Hematopoietic multipotent progenitor cell treated with erythropoietin and hydrocortisone succinate and interleukin-3 and kit ligand, for 8 days (in vitro differentiated cells): Measurements from ENCODE around the gene SHE.
A peak's percentile ranks its signal among the peaks of the same experiment; 100 is the strongest.
"Not testable (repeated sequence)": the region's sequence is repeated elsewhere in the genome, so short reads cannot be mapped to it uniquely, and the experiment has no call there.

Experiments
- DNase-seq: peaks from one replicate; pipeline ENCODE4 v3.0.0-alpha.2; 2015

The SHE gene

GRCh38 chr1:154512760-154513159, 10.5 kb upstream of the SHE start:
- no peak for DNase-seq

GRCh38 chr1:154503898-154504297, 1.7 kb upstream of the SHE start:
- no peak for DNase-seq

GRCh38 chr1:154502744-154503115, 518 bp upstream of the SHE start:
- DNase-seq: no peak

DNA sequence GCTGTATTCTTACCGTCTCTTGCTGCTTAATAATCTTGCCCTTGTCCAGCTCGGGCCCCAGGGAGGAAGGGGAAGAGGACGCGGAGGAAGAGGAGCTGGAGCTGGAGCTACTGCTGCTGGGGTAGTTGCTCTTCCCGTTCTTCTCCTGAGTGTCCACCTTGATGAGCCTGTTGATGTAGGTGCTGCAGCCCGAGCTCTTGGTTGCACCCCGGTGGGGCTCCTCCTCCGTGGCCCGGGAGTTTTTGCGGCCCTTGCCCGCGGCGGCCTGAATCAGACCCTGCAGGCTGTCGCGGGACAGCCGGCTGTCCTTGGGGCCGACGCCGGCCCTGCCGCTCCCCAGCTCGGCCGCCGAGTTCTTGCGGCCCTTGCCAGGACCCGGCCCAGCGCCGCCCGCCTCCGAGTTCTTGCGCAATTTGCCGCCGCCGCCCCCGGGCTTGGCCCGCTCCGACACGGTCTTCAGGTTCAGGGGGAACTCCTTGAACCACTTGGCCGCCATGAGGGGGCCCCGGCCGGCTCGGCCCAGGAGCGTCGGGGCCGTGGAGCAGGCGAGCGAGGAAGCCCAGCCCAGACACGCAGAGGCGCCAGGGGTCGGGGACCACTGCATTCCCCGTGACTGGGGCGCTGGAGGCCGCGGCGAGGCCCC, 668 bp downstream of the SHE start:
- DNase-seq: no peak

DNA sequence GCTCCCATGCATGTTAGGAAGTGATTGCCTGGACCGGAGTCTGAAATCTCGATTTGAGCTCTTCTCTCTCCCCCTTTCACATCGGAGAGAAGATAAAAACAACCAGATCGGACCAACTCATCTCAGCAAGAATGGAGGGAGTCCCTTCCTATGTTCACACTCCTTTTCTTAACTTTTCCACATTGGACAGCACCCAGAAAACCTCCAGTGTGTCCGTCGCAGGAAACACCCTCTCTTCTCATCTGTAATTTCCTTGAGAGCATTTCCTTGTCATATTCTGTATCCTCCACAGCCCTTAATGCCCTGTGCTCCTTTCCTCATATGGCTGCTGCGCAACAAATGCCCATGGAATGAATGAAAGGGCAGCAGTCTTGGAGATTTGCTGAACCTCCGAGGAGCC, 1.7 kb downstream of the SHE start:
- no peak for DNase-seq

- DNase-seq: no peak
These were observed 2.8 kb downstream of the SHE start for GRCh38 chr1:154499446-154499845.

GRCh38 chr1:154497026-154497806, 5.0 kb downstream of the SHE start:
- DNase-seq: peak; percentile 50

GRCh38 chr1:154496383-154496782, 5.8 kb downstream of the SHE start:
- DNase-seq: no peak

DNA sequence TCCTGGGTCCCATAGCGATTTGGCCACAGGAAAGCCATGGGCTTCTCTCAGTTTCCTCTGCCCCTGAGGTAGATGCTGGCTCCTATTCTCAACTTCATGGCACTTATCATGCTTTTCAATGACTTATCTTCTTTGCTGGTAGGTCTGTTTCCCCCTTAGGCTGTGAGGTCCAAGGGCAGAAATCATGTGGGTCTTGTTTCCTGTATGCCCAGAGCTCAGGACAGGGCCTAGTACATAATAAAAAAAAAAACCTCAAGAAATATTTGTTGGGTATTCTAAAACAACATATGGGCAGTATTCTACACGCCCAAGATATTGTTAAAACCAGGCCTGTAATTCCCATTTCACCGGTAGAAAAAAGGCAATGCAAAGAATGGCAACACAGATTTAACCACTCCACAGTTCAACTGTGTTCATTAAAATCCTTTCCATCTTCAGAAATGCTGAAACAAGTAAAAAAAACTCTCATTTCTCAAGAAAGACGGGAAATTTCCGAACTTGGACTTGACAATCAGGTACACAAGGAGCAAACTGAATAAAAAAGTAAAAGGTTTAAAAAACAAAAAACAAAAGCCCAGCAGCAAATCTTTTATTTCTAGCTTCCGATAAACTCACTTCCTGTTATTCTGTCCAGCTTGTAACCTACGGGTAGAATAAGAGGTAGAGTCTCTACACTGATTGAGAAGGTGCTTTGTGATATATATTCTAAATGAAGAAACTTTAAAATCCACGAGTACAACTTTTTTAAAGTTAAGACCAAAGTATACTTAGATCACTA, 6.5 kb downstream of the SHE start:
- DNase-seq: no peak

DNA sequence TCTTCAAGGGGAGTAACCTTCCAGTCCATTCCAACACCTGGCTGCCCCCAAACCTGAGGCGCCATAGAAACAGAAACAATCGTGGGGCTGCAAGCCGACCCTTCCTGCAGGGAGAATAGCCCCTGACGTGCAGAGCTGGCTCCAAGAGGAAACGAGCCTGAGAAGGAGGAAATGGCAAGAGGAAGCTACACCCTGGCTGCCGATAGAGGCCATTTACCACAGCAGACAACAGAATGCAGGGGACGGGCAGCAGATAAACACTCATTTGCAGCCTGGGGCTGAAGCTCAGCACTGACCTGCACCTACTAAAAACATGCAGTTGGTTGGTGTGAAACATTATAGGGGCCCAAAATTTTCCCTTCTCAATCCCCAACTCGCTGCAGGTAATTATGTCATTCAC, 8.9 kb downstream of the SHE start:
- DNase-seq: peak; percentile 21

GRCh38 chr1:154492115-154492514, 10.1 kb downstream of the SHE start:
- no peak for DNase-seq

GRCh38 chr1:154490317-154490716, 11.9 kb downstream of the SHE start:
- peak; percentile 43 for DNase-seq

DNA sequence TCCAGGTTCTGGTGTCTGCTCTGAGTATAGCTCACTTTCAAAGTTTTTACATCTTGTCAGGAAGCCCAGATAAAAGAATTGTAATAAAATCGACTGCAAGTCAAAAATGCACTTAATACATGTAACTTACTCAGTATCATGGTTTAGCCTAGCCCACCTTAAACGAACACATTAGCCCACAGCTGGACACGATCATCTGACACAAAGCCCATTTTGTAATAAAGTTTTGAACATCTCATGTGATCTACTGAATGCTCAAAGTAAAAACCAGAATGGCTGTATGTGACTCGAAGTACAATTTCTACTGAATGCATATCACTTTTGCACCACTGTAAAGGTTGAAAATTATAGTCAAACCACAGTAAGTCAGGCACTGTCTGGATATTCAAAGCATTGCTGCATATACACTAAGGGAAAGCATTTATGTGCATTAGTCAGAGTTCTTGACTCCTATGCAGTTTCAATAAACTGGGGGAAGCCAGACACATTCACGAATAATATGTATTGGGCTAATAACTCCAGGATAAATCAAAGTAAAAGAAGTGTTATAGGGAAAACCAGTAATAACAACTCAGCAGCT, 12.4 kb downstream of the SHE start:
- DNase-seq: no peak

DNA sequence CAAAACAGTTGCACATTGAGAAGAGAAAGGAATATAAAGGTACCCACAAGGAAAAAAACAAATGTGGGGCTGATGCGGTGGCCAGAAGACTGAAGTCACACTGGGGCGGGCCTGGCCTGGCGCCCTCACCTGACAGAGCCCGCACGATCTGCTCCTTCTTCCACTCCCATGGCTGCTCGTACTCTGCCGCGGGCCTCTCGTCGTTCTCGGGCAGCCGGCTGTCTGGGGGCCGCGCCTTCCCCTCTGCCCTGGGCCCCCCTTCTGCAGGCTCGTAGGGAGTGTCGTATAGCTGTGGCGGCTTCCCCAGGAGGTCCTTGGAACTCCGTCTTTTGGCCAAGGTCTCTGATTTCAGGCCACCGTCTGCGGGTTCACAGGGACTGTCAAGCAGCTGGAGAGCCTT, 13.3 kb downstream of the SHE start:
- no peak for DNase-seq

DNA sequence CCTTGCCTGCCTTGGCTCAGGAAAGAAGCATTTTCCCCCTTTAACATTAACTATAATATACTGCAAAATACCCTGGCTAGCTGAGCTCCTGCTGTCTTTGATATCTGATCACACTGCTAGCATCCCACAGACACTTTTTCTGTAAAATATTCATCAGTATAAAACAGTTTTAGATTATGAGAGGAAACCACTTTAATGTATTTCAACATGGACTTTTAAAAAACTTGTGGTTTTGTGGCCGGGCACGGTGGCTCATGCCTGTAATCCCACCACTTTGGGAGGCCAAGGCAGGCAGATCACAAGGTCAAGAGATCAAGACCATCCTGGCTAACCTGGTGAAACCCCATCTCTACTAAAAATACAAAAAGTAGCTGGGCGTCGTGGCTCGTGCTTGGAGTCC, 15.5 kb downstream of the SHE start:
- DNase-seq: not testable (repeated sequence)

GRCh38 chr1:154485910-154486496, 16.2 kb downstream of the SHE start:
- DNase-seq: no peak

DNA sequence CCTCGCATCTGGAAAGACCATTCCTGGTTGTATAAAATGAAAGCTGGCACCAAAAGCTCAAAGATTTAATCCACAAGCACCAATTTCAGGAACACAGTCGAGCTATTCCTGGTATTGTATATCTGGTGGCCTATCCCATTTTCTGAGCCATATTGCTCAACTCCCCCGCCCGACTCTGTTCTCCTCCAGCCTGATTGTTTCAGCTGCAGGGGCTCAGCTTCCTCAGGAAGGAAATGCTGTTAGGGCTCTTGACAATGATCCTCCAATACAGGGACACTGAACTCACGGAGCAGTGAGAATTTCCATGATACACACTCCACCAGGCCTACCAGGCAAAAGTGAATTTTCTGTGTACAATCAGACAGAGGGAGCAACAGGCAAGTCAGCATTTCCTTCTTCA, 17.1 kb downstream of the SHE start:
- DNase-seq: no peak

DNA sequence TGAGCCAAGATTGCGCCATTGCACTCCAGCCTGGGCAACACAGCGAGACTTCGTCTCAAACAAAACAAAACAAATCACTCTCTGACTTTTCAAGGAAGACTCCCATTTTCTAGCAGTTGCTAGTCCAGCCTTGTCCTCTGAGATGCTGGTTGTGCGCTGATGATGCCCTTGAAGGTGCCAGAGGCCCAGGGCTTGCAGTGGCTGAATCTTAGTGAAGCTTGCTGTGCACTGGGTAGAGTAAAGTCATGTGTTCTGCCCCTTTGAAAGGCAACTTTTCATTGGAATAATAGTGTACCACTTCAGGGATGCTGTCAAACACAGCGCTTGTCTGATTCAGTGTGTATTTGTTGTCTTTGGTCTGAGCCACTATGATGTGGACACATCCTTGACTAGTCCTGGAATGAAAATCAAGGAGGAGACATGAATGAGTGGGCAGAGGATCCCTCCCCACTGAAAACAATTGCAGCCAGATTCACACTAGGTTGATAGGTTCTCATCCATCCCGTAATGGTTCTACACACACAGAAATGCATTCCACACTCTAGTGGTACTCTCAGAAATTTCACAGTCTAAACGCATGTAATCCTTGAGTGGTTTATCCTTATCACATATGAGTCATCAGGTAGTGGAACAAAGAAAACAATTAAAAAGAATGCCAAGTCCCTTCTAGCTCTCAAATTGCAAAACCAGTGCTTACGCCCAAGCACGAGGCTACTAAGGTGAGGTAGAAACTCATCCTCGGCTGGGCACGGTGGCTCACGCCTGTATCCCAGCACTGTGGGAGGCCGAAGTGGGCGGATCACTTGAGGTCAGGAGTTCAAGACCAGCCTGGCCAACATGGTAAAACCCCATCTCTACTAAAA, 18.0 kb downstream of the SHE start:
- no peak for DNase-seq

- no peak for DNase-seq
These were observed 21.2 kb downstream of the SHE start for GRCh38 chr1:154481053-154481452.

GRCh38 chr1:154479764-154480421, 22.3 kb downstream of the SHE start:
- DNase-seq: peak; percentile 89

- peak; percentile 49 for DNase-seq
These were observed 23.6 kb downstream of the SHE start for GRCh38 chr1:154478639-154479038.

- no peak for DNase-seq
These were observed 24.2 kb downstream of the SHE start for GRCh38 chr1:154478013-154478412.
